Anterior cingulate cortex (tissue), 58 donors: ENCODE measurements around the gene NOMO2.
"Not testable (repeated sequence)": the region's sequence is repeated elsewhere in the genome, so short reads cannot be mapped to it uniquely, and the experiment has no call there.

Source experiments
- DNase-seq, 58 donors: peaks; one replicate each; lab custom pipeline; 2025; lab: John Stamatoyannopoulos, UW

NOMO2 gene, protein sequence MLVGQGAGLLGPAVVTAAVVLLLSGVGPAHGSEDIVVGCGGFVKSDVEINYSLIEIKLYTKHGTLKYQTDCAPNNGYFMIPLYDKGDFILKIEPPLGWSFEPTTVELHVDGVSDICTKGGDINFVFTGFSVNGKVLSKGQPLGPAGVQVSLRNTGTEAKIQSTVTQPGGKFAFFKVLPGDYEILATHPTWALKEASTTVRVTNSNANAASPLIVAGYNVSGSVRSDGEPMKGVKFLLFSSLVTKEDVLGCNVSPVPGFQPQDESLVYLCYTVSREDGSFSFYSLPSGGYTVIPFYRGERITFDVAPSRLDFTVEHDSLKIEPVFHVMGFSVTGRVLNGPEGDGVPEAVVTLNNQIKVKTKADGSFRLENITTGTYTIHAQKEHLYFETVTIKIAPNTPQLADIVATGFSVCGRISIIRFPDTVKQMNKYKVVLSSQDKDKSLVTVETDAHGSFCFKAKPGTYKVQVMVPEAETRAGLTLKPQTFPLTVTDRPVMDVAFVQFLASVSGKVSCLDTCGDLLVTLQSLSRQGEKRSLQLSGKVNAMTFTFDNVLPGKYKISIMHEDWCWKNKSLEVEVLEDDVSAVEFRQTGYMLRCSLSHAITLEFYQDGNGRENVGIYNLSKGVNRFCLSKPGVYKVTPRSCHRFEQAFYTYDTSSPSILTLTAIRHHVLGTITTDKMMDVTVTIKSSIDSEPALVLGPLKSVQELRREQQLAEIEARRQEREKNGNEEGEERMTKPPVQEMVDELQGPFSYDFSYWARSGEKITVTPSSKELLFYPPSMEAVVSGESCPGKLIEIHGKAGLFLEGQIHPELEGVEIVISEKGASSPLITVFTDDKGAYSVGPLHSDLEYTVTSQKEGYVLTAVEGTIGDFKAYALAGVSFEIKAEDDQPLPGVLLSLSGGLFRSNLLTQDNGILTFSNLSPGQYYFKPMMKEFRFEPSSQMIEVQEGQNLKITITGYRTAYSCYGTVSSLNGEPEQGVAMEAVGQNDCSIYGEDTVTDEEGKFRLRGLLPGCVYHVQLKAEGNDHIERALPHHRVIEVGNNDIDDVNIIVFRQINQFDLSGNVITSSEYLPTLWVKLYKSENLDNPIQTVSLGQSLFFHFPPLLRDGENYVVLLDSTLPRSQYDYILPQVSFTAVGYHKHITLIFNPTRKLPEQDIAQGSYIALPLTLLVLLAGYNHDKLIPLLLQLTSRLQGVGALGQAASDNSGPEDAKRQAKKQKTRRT

DNA sequence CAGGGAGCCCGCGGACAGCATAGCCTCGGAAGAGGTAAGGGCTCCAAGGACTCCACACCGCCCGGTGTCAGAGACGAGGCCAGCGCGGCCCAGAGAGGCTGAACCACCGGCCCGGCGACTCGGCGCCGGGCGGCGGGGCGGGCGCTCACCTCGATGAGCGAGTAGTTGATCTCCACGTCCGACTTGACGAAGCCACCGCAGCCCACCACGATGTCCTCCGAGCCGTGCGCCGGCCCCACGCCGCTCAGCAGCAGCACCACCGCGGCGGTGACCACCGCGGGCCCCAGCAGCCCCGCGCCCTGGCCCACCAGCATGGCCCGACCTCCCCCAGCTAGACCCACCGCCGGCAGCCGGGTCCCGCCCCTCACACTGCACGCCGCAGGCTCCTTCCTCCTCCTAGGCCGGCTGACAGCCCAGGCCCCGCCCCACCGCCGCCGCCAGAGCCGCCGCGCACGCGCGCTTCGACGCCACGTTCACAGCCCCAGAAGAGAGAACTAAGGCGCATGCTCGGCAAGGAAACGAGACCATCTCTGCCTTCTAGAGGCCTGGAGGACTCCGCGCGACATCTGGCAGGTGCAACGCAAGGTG, at the start of gene NOMO2:
TSS of gene NOMO2 (minus strand) at position 371 of the 588 bp plus-strand sequence. CDS start at position 314, 57 bp downstream.
- DNase-seq, result peak in 4 of 58 donors; percentile 36 to 43 (median 39)

DNA sequence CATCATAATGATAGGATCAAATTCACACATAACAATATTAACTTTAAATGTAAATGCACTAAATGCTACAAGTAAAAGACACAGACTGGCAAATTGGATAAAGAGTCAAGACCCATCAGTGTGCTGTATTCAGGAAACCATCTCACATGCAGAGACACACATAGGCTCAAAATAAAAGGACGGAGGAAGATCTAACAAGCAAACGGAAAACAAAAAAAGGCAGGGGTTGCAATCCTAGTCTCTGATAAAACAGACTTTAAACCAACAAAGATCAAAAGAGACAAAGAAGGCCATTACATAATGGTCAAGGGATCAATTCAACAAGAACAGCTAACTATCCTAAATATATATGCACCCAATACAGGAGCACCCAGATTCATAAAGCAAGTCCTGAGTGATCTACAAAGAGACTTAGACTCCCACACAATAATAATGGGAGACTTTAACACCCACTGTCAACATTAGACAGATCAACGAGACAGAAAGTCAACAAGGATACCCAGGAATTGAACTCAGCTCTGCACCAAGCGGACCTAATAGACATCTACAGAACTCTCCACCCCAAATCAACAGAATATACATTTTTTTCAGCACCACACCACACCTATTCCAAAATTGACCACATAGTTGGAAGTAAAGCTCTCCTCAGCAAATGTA, 48.4 kb upstream of the NOMO2 start:
- DNase-seq, result not testable (repeated sequence)

DNA sequence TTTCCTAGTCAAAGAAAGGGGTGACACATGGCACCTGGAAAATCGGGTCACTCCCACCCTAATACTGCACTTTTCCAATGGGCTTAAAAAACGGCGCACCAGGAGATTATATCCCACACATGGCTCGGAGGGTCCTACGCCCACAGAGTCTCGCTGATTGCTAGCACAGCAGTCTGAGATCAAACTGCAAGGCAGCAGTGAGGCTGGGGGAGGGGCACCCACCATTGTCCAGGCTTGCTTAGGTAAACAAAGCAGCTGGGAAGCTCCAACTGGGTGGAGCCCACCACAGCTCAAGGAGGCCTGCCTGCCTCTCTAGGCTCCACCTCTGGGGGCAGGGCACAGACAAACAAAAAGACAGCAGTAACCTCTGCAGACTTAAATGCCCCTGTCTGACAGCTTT, 46.4 kb upstream of the NOMO2 start:
- DNase-seq, result not testable (repeated sequence)

DNA sequence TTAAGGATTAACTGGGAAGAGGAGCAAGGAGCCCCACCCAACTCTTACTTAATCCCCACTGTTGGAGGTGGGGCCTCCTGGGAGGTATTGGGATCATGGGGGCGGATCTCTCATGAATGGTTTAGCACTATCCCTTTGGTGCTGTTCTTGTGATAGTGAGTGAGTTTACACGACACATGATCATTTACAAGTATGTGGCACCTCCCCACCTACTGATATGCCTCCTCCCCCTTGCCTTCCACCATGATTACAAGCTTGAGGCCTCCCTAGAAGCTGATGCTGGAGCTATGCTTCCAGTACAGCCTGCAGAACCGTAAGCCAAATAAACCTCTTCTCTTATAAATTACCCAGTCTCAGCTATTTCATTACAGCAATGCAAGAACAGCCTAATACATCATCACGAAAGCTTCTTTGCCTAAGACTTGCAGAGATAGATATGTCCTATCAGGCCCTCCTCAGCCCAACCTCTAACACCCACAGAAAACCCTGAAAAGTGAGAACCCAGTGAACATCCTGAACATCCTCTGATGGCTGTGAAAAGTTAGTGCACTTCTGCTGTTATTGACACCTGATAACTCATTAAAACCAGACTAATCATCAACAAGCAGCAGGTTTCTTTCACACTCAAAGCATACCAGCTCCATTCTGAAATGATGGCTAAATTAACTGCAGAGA, 41.8 kb upstream of the NOMO2 start:
- not testable (repeated sequence) for DNase-seq

DNA sequence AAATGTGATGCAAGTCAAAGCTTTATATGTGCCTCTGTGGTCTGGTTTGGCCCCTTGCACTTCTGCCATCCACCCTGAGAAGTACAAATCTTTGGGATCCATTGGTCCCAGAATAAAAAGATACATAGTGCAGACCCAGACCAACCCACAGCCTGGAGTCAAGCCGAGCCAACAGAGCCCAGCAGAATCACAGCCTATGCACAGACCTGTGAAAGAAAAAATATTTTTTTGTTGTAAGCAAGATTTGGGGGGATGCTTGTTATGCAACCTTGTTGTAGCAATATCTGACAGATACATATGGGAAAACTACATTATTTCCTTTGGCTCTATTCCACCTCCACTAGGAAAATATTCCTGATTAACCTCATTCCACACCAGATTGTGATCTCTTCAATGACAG, 36.7 kb upstream of the NOMO2 start:
- not testable (repeated sequence) for DNase-seq

DNA sequence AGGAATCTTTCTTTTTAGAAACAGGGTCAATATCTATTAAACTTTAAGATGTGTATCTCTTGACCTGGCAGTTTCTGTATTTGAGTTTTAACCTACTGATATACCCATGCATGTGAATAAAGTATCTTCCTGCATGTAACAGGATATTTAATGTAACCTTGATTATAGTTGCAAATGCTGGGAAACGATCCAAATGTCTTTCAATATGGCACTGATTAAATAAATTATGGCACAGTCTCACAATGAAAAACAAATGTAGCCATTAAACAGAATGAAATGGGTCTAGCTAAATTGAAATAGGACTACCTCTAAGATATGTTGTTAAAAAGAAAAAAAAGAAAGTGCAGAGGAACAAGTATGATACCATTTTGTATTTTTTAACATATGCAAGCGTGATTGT, 35.8 kb upstream of the NOMO2 start:
- not testable (repeated sequence) for DNase-seq

DNA sequence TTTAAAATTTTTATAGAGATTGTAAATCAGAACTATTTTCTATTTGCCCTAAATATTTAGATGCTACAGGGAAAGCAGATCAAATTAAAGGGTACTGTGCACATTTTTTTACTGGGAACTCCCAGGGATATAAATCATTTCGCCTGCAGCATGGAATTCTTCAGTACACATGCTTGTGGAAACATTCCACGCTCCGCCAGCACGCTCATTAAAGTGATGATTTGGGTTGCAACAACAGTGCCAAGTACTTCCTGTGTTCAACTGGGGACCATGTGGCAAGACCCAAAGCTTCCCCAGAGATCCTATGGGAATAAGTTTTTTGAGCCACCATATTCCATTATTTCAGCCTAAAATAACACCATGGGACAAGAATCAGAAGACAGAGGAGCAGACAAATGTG, 35.4 kb upstream of the NOMO2 start:
- DNase-seq, result not testable (repeated sequence)

DNA sequence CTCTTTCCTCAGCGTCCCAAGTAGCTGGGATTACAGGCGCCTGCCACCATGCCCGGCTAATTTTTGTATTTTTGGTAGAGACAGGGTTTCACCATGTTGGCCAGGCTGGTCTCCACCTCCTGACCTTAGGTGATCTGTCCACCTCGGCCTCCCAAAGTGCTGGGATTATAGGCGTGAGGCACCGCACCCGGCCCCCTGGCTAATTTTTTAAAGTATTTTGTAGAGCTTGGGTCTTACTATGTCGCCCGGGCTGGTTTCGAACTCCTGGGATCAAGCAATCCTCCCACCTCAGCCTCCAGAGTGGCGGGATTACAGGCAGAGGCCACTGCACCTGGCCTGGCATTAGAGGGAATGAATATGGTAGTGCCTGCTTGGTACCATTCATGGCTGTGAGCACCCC, 33.9 kb upstream of the NOMO2 start:
- DNase-seq, result not testable (repeated sequence)

DNA sequence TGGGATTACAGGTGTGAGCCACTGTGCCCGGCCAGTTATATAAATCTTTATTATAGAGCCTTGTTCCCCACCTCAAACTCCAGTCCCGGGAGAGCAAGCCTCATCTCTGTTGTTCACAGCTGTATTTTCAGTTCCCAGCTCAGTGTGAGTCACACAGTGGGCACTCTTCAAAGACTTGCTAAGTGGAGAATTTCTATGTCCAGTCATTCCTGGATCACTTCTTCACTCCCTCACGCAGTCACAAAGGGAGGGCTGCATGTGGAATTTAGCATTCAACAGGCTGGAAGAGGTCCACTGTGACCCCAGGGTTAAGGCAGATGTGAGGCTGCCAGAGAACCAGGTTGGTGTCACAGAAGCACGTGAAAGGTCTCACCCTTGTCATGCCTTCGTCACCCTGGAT, 33.0 kb upstream of the NOMO2 start:
- not testable (repeated sequence) for DNase-seq

DNA sequence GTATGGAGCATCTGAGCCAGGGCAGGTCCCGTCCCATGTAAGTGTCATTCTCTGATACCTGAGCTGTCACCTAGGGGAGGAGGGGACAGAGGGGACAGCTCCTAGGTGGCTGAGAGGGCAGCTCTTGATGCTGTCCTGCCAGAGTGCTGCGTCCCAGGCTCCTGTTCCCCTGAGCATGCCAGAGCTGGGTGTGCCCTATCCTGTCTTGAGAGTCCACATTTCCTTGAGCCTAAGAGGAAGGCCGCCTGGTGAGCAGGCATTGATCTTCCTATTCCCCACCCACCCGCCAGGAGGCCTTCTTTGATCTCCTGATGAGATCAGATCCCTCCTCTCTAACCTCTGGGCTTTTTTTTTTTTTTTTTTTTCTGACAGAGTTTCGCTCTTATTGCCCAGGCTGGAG, 32.0 kb upstream of the NOMO2 start:
- not testable (repeated sequence) for DNase-seq

DNA sequence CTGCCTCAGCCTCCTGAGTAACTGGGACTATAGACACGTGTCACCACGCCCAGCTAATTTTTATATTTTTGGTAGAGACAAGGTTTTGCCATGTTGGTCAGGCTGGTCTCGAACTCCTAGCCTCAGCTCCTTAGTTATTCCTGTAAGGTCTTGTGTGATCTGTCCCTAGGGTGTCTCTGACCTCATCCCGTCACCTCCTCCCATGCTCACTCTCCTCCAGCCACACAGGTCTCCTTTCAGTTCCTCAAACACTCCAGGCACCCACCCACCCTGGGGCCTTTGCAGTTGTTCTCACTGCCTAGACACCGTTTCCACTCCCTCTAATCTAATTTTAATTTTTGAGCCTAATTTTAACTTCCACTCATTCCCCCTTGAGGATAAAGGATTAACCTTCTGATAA, 31.1 kb upstream of the NOMO2 start:
- not testable (repeated sequence) for DNase-seq

DNA sequence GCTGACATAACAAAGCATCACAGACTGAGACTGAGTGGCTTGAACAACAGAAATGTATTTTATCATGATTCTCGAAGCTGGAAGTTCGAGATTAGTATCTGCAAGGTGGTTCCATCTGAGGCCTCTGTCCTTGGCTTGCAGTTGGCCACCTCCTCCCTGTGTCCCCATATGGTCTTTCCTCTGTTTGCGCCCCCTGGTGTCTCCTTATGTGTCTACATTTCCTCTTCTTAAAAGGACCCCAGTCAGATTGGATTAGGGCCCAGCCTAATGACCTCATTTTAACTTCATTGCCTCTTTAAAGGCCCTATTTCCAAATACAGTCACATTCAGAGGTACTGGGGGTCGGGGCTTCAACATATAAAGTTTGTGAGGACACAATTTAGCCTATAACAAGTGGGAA, 30.0 kb upstream of the NOMO2 start:
- not testable (repeated sequence) for DNase-seq

DNA sequence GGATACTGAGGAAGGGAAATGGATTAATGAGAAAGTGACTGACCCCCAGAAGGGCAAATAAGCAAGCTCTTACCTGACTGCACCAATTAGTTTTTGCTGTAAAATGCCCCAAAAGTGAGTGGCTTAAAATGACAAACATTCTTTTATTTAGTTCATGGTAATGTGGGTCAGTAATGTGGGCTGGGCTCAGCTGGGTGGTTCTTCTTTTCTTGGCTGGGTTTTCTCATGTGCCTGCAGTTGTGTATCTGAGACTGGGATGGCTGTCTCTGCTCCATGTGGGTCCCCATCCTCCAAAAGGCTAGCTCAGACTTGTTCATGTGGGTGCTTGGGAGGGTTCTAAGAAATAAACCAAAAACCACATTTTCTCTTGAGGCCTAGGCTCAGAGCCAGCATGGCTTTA, 29.5 kb upstream of the NOMO2 start:
- DNase-seq, result not testable (repeated sequence)

DNA sequence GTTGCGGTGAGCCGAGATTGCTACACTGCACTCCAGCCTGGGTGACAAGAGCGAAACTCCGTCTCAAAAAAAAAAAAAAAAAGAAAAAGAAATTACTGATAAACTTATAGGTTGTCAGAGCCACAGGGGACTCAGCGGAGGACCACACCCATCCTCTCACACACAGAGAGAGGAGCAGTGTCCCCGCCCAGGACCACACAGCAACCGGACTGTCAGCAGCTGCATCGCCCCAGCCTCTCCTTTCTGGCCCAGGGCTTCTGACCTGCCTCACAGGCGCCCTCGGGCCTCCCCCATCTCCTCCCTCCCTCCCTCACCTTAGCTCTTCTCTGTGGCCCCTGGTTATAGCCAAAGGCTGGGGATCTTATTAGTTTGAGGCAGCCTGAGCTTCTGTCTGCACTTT, 27.9 kb upstream of the NOMO2 start:
- not testable (repeated sequence) for DNase-seq

DNA sequence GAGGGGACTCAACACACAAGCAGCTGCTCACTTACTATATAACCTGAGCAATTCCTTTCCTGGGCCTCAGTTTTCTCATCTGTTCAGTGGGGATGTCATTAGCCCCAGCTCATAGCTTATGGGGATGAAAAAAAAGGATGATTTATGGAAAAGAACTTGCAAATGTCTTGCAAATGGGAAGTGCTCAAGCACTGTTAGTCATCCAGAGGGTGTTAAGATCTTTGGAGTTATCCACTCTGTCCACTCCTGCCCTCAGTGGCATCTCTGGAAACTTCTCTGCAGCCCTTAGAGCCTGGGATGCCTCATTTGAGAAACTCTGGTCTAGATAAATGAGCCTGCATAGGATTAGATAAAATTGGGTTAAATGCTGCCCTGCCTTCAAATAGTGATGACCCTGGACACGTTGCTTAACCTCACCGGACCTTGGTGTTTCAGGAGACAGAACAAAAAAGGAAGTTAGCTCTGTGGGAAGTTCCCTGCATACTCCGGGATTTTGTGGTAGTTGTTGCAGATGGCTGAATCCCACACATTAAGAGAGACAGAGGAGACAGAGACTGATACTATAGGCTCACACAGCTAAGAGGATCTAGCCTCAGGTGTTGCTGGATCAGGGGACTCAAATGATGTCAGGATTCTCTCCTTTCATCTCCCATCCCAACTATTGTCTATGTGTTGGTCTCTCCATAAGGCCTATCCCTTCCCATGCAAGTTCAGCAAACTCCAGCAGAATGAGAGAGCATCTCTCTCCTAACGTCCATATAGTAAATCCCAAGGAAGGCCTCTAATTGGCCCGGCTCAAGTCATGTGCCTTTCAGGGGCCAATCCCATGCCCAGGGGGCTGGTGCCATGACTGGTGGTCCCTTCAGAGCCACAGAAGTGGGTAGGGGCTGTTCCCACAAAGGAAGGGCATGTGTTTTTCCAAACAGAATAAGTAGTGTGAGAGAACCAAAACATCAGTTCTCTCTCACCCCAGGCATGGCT, 25.0 kb upstream of the NOMO2 start:
- not testable (repeated sequence) for DNase-seq

DNA sequence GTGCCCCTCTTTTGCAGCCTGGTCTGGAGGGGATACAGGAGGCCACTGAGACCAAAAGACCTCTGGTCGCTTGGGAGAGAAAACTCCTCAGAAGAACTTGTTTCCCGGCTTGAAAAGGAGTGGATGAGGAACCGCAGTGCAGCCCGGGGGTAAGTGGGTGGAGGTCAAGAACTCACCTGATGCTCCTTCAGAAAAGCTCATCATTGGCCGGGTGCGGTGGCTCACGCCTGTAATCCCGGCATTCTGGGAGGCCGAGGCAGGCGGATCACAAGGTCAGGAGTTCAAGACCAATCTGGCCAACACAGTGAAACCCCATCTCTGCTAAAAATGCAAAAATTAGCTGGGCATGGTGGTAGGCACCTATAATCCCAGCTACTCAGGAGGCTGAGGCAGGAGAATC, 23.9 kb upstream of the NOMO2 start:
- not testable (repeated sequence) for DNase-seq

DNA sequence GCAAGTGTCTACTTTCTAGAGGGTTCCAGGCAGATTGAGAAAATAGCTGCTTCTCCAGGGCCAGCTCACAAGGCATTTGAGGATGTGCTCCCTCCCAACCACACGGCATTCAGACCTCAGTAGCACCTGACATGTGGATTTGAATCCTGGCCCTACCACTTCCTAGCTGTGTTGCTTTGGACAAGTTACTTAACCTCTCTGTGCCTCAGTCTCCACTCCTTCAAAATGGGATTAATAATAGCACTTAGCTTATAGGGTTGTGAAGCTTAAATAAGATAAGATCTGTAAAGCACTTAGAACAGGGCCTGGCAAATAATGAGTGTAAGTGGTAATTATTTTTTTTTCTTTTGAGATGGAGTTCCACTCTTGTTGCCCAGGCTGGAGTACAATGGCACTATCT, 21.0 kb upstream of the NOMO2 start:
- DNase-seq, result no peak

DNA sequence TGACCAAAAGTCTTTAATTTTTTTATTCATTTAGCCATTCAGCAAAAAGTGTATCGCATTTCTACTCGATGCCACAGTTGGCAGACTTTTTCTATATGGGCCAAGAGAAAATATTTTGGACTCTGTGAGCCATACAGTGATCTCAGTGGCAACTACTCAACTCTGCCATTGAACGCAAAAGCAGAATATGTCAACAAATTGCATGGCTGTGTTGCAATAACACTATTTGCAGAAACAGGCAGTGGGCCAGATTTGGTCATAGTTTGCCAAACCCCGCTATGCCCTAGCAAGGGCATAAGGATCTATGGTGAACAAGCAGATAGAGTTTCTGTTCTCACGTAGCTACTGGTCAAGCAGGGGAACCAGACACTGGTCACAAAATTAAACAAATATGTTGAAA, 18.5 kb upstream of the NOMO2 start:
- not testable (repeated sequence) for DNase-seq
